Memory B cell (primary cell): ENCODE measurements around the gene TBC1D14.
"Not testable (repeated sequence)": the region's sequence is repeated elsewhere in the genome, so short reads cannot be mapped to it uniquely, and the experiment has no call there.

Source experiments
- ATAC-seq: fragments of 150-1000 bp; cut with Tn5 transposase; 2 replicates; pipeline ENCODE4 v1.10.0; 2021; ENCODE audit warnings: low read depth, mild to moderate bottlenecking, moderate library complexity
- DNase-seq, 2 donors: peaks; one replicate each; pipeline ENCODE4 v3.0.0; 2022; ENCODE audit warnings: low spot score in 2 of 2
- H3K27ac Mint-ChIP-seq: one replicate; pipeline ENCODE4 v1.8.0; 2022; ENCODE audit warnings: mild to moderate bottlenecking, moderate library complexity, mixed read lengths
- H3K27me3 Mint-ChIP-seq: one replicate; pipeline ENCODE4 v1.8.0; 2022; ENCODE audit warnings: mixed read lengths
- H3K36me3 Mint-ChIP-seq: one replicate; pipeline ENCODE4 v1.8.0; 2022; ENCODE audit warnings: mild to moderate bottlenecking, mixed read lengths
- H3K4me1 Mint-ChIP-seq: one replicate; pipeline ENCODE4 v1.8.0; 2022; ENCODE audit warnings: mixed read lengths
- H3K4me3 Mint-ChIP-seq: one replicate; pipeline ENCODE4 v1.8.0; 2022; ENCODE audit warnings: mild to moderate bottlenecking, moderate library complexity, mixed read lengths
- H3K9me3 Mint-ChIP-seq: one replicate; pipeline ENCODE4 v1.8.0; 2022; ENCODE audit warnings: mixed read lengths

Gene TBC1D14

DNA sequence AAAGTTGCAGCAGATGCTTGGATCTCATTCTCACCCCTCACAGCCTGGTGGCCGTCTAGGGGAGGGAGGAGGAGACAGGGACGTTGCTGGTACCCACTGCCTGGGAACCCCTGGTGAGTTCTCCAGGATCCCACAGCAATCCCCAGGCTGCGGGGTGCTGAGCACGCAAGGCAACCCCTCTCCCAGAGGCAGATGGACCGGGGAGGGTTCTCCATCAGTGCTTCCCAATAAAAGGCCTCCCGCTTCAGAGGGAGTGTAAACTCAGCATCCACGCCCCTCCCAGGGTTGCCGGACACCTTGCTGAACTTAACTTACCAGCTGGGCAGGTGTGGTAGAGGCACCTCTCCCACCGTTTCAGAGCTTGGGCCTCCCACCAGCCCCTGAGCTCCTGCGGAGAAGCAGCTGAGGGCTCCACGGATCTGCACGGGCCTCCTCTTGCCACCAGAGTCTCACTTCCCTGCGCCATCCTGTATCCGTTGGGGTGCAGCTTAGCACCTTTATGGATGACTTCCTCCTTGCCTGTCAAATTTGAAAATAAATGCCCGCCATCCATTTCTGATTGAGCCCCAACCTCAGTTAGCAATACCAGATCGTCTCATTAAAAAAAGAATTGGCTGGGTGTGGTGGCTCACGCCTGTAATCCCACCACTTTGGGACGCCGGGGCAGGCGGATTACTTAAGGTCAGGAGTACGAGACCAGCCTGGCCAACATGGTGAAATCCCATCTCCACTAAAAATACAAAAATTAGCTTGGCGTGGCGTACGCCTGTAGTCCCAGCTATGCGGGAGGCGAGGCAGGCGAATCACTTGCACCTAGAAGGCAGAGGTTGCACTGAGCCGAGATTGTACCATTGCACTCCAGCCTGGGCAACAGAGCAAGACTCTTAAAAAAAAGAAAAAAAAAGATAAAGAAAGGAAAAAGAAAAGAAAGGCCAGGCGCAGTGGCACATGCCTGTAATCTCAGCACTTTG is 14.8 kb upstream of the TBC1D14 start:
- no peaks in the 10 kb centered on the region for H3K9me3 Mint-ChIP-seq
- H3K27me3 Mint-ChIP-seq, result peaks cover 2% of the 10 kb centered on the region
- no peak overlapping the region for H3K27ac Mint-ChIP-seq
- ATAC-seq (no peak), DNase-seq (no peak)
- H3K36me3 Mint-ChIP-seq, result no peaks in the 10 kb centered on the region
- peaks cover 4% of the 10 kb centered on the region for H3K4me1 Mint-ChIP-seq
- no peak overlapping the region for H3K4me3 Mint-ChIP-seq

DNA sequence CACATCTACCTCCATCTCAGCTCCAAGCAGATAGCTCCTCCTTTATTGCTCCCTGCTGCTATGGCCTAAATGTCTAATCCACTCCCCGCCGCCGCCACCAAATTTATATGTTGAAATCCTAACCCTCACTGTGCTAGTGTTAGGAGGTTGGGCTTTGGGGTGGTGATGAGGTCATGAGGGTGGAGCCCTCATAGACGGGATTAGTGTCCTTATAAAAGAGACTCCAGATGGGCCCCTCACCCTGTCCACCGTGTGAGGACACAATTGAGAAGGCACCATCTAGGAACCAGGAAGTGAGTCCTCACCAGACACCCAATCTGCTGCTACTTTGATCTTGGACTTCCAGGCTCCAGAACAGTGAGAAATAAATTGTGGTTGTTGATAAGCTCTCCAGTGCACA is 13.6 kb upstream of the TBC1D14 start:
- DNase-seq (no peak), ATAC-seq (no peak)
- Mint-ChIP-seq H3K9me3 (no peaks in the 10 kb centered on the region), H3K4me1 (peaks cover 4% of the 10 kb centered on the region), H3K36me3 (no peaks in the 10 kb centered on the region), H3K27ac (no peak overlapping the region), H3K4me3 (no peak overlapping the region), H3K27me3 (peaks cover 4% of the 10 kb centered on the region)

DNA sequence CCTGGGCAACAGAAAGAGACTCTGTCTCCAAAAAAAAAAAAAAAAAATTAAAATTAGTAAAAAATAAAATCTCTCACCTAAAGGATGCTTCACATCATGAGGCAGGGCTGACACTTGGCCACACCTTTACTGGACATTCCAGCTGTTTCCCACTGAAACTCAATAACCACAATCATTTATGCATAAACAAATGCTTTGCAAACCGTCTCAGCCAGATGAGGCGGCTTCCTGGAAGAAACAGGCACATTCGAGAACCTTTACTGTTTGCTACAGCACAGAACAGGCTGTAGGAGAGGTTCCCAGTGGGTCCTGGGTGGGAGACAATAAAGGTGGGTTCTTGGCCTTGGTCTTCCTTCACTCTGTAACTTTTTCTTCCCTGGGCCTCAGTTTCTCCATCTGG is 10.9 kb upstream of the TBC1D14 start:
- H3K4me1 Mint-ChIP-seq, result peaks cover 4% of the 10 kb centered on the region
- no peak for DNase-seq
- no peak for ATAC-seq
- no peaks in the 10 kb centered on the region for H3K36me3 Mint-ChIP-seq
- peaks cover 7% of the 10 kb centered on the region for H3K27me3 Mint-ChIP-seq
- H3K27ac Mint-ChIP-seq, result no peak overlapping the region
- no peak overlapping the region for H3K4me3 Mint-ChIP-seq
- no peaks in the 10 kb centered on the region for H3K9me3 Mint-ChIP-seq

DNA sequence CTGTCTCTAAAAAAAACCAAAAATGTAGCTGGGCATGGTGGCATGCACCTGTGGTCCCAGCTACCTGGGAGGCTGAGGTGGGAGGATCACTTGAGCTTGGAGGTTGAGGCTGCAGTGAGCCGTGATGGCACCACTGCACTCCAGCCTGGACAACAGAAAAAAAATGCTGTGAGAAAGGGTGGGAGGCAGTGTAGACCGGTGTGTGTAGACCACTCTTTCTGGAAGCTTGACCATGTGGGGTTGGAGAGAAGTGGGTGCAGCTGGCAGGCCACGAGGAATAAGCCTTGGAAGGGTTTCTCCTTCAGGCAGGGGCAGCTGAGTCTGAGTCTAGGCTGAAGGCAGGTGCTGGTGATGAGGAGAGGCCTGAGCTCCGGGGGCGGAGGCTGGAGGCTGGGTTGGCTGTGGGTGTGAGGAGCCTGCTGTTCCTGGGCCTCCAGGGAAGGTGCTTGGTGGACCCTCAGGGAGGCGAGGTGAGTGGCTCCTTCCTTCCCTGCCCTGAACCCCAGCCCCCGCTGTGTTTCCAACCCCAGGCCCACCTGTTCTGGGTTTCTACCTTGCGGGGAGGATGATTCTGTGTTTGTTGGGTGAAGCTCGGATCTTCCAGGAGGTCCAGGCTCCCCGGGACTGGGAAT is 9.3 kb upstream of the TBC1D14 start:
- Mint-ChIP-seq H3K27ac (no peak overlapping the region), H3K27me3 (peaks cover 7% of the 10 kb centered on the region), H3K36me3 (no peaks in the 10 kb centered on the region), H3K4me3 (no peak overlapping the region), H3K4me1 (peaks cover 4% of the 10 kb centered on the region), H3K9me3 (no peaks in the 10 kb centered on the region)
- DNase-seq (no peak), ATAC-seq (no peak)

DNA sequence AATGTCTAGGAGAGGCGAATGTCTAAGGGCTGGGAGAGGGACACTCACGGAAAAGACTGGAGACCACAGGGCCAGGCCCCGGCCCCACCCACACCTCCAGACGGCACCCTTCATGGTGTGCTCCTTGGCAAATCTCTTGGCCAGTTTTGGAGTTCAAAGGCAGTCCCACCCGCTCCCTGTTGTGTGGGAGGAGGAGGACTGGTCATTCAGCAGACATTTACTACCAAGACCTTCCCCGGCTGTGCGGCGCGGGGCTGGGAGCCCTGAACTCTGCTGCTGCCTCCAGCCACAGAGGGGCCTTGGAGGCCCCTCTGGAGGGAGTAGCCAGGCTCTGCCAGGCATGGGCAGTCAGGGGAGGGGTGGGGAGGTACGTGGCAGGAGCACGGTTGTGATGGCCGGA is 8.7 kb upstream of the TBC1D14 start:
- DNase-seq, result no peak
- no peak overlapping the region for H3K27ac Mint-ChIP-seq
- H3K27me3 Mint-ChIP-seq, result peaks cover 7% of the 10 kb centered on the region
- no peak for ATAC-seq
- H3K4me1 Mint-ChIP-seq, result peaks cover 4% of the 10 kb centered on the region
- H3K36me3 Mint-ChIP-seq, result no peaks in the 10 kb centered on the region
- no peak overlapping the region for H3K4me3 Mint-ChIP-seq
- H3K9me3 Mint-ChIP-seq, result no peaks in the 10 kb centered on the region

- ATAC-seq (no peak), DNase-seq (no peak)
- no peaks in the 10 kb centered on the region for H3K36me3 Mint-ChIP-seq
- no peak overlapping the region for H3K27ac Mint-ChIP-seq
- H3K9me3 Mint-ChIP-seq, result no peaks in the 10 kb centered on the region
- H3K27me3 Mint-ChIP-seq, result peaks cover 7% of the 10 kb centered on the region
- H3K4me1 Mint-ChIP-seq, result peaks cover 4% of the 10 kb centered on the region
- H3K4me3 Mint-ChIP-seq, result no peak overlapping the region
Observed at GRCh38 chr4:6901669-6902317, 7.8 kb upstream of the TBC1D14 start.

DNA sequence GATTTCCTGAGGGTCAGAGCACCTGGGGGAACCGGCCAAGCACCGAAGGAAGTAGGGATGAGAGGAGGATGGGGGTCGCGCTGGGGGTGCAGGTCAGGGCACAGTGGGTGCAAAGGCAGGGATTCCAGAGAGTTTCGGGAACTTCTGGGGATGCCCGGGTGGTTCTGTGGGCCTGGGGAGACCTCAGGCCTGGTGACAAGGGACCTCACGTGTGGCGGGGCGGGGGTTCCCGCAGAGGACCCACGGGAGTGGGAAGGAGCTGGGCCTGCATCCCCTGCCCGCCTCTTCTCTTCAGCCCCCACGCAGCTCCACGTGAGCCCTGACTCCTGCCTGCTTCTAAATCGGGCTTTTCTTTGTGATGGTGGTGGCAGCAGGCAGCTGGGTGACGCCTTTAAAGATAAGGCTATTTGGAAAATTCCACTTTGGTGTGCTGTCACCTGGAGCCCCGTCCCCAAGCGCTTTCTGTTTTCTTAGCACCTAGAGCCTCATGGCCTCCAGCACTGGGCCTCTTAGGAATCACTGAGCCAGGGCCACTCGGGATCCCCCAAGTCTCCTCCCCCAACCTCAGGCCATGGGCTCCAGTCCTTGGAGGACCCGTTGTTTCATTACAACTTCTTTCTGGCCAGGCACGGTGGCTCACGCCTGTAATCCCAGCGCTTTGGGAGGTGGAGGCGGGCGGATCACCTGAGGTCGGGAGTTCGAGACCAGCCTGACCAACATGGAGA is 7.1 kb upstream of the TBC1D14 start:
- Mint-ChIP-seq H3K4me3 (no peak overlapping the region), H3K27ac (no peak overlapping the region), H3K27me3 (peaks cover 7% of the 10 kb centered on the region), H3K4me1 (peaks cover 4% of the 10 kb centered on the region), H3K9me3 (no peaks in the 10 kb centered on the region), H3K36me3 (no peaks in the 10 kb centered on the region)
- no peak for DNase-seq
- ATAC-seq, result no peak

DNA sequence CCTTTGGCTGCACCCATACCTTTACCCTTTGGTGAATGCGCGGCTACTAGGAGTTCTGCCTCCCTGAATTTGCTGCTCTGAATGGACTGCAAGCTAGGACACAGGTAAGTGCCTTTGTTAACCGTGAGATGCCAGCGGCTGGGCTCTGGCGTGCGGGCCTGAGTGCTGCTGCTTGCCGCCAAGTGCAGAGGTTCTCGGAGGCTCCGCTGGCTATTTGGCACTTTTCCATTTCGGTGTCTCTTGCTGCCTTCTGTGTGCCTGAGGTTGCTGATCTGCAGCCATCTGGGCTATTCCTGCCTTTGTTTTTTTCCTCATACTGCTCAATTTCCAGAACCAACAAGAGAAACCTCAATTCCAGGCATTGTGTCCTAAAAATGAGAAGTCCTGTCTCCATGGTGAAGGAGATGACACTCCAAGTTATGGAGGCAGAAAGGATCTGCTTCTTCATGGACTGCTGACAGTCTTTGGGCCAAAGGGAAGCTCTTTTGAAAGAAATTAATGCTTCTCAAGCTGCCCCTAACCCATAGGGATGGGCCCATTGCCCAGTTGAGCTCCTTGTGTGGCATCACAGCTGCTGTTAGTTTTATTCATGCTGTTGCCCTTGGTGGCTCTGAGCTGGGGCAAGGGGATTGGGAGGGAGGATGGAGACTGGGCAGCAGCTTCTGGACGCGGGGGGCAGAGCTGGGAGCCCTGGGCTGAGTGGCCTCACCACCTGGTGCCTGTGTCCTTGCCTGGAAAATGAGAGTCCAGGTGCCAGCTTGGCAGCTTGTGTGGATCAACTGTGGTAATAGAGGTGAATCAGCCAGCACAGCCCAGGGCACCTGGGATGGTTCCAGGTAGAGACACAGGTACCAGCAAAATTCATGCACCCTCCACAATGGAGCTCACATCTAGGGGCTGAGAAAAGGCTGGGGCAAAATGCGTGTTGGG is 3.8 kb upstream of the TBC1D14 start:
- Mint-ChIP-seq H3K9me3 (no peaks in the 10 kb centered on the region), H3K4me3 (no peak overlapping the region), H3K27ac (no peak overlapping the region), H3K36me3 (no peaks in the 10 kb centered on the region), H3K27me3 (peaks cover 2% of the 10 kb centered on the region), H3K4me1 (peaks cover 17% of the 10 kb centered on the region)
- DNase-seq (no peak), ATAC-seq (no peak)

- H3K4me3 Mint-ChIP-seq, H3K27ac Mint-ChIP-seq, ATAC-seq, H3K9me3 Mint-ChIP-seq, H3K36me3 Mint-ChIP-seq, DNase-seq, H3K27me3 Mint-ChIP-seq: not testable (repeated sequence)
- H3K4me1 Mint-ChIP-seq, result peaks cover 23% of the 10 kb centered on the region
Observed at GRCh38 chr4:6906486-6906885, 3.1 kb upstream of the TBC1D14 start.

DNA sequence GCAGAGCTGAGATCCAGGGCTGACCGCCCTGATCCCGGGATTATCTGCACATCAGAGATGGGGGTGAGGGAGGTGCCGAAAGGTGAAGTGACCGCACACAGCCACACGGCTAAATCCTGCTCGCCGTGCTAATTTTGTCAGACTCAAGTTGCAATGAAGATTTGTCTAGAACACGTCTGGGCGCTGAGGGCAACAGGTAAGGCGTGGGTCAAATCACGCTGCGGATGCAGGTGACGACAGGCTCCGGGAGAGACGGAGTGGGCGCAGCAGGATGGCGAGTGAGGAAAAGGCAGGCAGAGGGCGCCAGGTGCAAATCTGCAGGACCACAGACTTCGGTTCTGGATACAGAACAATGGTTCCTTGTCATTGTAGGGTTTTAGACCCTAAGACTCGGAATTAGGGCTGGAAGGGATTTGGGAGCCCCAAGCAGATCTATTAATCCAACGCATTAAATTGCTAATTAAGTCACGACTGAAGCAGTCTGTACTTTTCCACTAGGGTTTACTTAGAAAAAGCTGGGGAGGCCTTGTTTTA is 1.9 kb upstream of the TBC1D14 start:
- H3K4me1 Mint-ChIP-seq, result peaks cover 28% of the 10 kb centered on the region
- H3K4me3 Mint-ChIP-seq, result peak overlapping the region; percentile 50
- no peak for ATAC-seq
- no peak overlapping the region for H3K27ac Mint-ChIP-seq
- H3K36me3 Mint-ChIP-seq, result no peaks in the 10 kb centered on the region
- DNase-seq, result no peak
- no peaks in the 10 kb centered on the region for H3K27me3 Mint-ChIP-seq
- H3K9me3 Mint-ChIP-seq, result no peaks in the 10 kb centered on the region

GRCh38 chr4:6908432-6909112 is 1.1 kb upstream of the TBC1D14 start:
- H3K9me3 Mint-ChIP-seq, result no peaks in the 10 kb centered on the region
- DNase-seq, result no peak

DNA sequence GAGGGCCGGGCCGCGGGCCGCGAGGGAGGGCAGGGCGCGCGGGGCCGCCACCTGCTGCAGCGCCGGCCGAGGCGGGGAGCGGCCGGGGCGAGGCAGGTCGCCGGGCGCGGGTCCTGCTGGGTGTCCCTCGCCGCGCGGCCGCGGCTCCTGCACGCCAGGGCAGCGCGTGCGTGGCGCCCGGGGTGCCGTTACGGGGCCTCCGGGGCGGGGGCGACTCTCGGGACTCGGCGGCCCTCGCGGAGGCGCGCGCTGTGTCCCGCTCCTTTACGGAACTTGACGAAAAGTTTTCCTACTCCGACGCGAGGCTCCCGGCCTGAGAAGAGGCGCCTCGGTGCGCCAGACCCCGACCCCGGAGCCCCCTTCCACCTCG is 329 bp downstream of the TBC1D14 start:
- H3K36me3 Mint-ChIP-seq, result no peaks in the 10 kb centered on the region
- no peak for DNase-seq
- no peaks in the 10 kb centered on the region for H3K9me3 Mint-ChIP-seq
- peak overlapping the region; percentile 70 for H3K27ac Mint-ChIP-seq
- peak; percentile 32 for ATAC-seq
- no peaks in the 10 kb centered on the region for H3K27me3 Mint-ChIP-seq
- H3K4me3 Mint-ChIP-seq, result peak overlapping the region; percentile 90
- peaks cover 28% of the 10 kb centered on the region for H3K4me1 Mint-ChIP-seq

More at GRCh38 chr4:6908432-6909112, 1.1 kb upstream of the TBC1D14 start:
- Mint-ChIP-seq H3K4me1 (peaks cover 28% of the 10 kb centered on the region), H3K27ac (peak overlapping the region; percentile 83), H3K36me3 (no peaks in the 10 kb centered on the region), H3K4me3 (peak overlapping the region; percentile 88), H3K27me3 (no peaks in the 10 kb centered on the region)
- ATAC-seq, result no peak
